NK-92 (cell line): ENCODE data around the gene CDH15.

Experiments used
- DNase-seq: peaks from one replicate; lab custom pipeline; 2025; ENCODE audit not compliant: unreplicated experiment; lab: John Stamatoyannopoulos, UW

The CDH15 gene

GRCh38 chr16:89140981-89141883 lies 30.3 kb upstream of the CDH15 start:
- DNase-seq, result no peak

- no peak for DNase-seq
These were observed 29.7 kb upstream of the CDH15 start for GRCh38 chr16:89141884-89142267.

- DNase-seq, result no peak
These were observed 28.9 kb upstream of the CDH15 start for GRCh38 chr16:89142474-89143195.

GRCh38 chr16:89143201-89143741 lies 28.3 kb upstream of the CDH15 start:
- no peak for DNase-seq

GRCh38 chr16:89143911-89144675 lies 27.5 kb upstream of the CDH15 start:
- no peak for DNase-seq

GRCh38 chr16:89144681-89145080 lies 26.9 kb upstream of the CDH15 start:
- no peak for DNase-seq

- no peak for DNase-seq
These were observed 26.0 kb upstream of the CDH15 start for GRCh38 chr16:89145406-89146161.

GRCh38 chr16:89146211-89147005 lies 25.1 kb upstream of the CDH15 start:
- no peak for DNase-seq

GRCh38 chr16:89147085-89147817 lies 24.3 kb upstream of the CDH15 start:
- no peak for DNase-seq

GRCh38 chr16:89149386-89149785 lies 22.2 kb upstream of the CDH15 start:
- no peak for DNase-seq

GRCh38 chr16:89150090-89150835 lies 21.3 kb upstream of the CDH15 start:
- DNase-seq, result no peak

GRCh38 chr16:89150981-89151380 lies 20.6 kb upstream of the CDH15 start:
- DNase-seq, result no peak

- no peak for DNase-seq
These were observed 18.5 kb upstream of the CDH15 start for GRCh38 chr16:89152831-89153700.

- DNase-seq, result no peak
These were observed 17.7 kb upstream of the CDH15 start for GRCh38 chr16:89153848-89154271.

- DNase-seq, result no peak
These were observed 17.0 kb upstream of the CDH15 start for GRCh38 chr16:89154390-89155183.

- no peak for DNase-seq
These were observed 16.3 kb upstream of the CDH15 start for GRCh38 chr16:89155184-89155679.
